ENCODE data around the gene PIP4K2C.
"Not testable (repeated sequence)": the region's sequence is repeated elsewhere in the genome, so short reads cannot be mapped to it uniquely, and the experiment has no call there.

PIP4K2C gene

GRCh38 chr12:57623811-57624390, 32.9 kb downstream of the PIP4K2C start:
- no peak for DNase-seq

- no peak for DNase-seq
Measured at GRCh38 chr12:57624441-57625220, 33.6 kb downstream of the PIP4K2C start.

DNA sequence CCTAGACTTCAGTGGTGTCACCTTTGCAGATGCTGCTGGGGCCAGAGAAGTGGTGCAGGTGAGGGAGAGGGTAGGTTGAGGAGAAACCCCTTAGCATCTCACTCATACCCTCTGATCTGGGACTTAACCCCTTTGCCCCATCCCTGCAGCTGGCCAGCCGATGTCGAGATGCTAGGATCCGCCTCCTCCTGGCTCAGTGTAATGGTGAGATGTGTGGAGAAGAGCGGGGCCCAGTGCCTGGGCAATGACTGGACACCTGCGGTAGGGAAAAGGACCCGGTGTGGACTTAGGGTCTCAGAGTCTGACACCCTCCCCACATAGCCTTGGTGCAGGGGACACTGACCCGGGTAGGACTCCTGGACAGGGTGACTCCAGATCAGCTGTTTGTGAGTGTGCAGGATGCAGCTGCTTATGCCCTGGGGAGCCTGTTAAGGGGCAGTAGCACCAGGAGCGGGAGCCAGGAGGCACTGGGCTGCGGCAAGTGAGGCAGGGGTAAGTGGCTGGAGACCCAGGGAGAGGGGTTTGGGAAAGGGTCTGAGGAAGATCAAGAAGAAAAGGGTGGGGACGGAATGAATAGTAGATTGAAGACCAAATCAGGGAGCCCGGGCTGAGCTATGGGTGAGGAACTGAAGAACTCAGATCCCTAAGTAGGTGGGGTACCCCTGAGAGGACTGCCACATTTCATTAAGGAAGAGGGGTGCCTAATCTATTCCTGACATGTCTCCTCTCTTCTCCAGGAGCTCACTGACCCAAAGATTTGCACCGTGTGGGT, 34.5 kb downstream of the PIP4K2C start:
- DNase-seq, result no peak

GRCh38 chr12:57626111-57626920, 35.3 kb downstream of the PIP4K2C start:
- no peak for DNase-seq

GRCh38 chr12:57626921-57627445, 36.0 kb downstream of the PIP4K2C start:
- DNase-seq, result no peak

- no peak for DNase-seq
Measured at GRCh38 chr12:57627501-57628279, 36.7 kb downstream of the PIP4K2C start.

GRCh38 chr12:57628280-57629191, 37.5 kb downstream of the PIP4K2C start:
- DNase-seq, result no peak

DNA sequence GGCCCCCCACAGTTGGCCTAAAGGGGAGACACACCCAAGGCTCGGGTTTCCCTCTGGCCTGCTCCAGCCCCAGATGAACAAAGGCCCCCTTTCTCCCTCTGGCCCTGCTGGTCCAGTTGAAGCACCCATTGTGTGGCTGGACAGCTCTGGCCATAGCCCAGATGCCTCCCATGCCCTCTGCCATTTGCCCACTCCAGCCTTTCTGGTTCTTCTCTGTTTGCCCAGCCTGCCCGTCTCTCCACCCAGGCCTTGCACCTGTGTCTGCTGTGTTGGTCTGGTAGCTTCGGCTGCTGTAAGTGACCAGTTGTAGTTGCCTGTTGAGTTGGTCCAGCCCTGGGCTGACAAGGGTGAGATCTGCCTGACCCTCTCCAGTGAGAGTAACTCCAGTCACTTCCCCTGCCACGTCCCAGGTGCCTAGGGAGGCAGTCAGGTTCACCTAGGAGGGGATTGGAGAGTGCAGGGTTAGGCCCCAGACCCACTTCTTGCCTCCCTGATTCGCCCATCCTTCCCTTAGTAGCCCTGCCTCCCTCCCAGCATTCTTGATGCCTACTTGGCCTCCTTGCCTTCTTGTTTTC, 39.0 kb downstream of the PIP4K2C start:
- DNase-seq, result no peak

DNA sequence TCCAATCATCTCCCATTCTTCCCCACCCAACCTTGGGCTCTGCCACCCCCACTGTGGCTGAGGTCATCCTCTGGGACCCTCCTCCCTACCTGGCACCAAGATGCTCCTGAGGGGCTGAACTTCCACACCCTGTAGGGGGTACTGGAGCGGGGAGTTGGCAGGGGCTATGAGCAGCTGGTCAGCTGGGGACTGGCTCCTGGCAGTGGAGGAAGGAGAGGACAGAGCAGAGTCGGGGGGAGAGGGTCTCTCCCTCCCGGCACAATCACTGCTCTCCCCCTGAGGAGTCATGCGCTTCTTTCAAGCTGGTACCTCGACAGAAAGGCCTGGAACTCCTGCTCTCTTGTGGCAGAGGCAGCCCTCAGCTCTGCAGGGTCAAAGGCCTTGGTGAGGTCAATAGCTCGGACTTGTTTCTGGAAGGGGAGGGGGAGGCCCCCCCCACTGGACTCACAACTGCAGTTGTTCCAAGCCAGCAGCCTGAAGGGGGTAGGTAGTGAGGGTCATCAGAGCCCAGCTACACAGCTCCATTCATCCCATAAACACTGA, 40.0 kb downstream of the PIP4K2C start:
- DNase-seq, result no peak

- DNase-seq, result no peak
Measured at GRCh38 chr12:57631566-57632072, 40.6 kb downstream of the PIP4K2C start.

DNA sequence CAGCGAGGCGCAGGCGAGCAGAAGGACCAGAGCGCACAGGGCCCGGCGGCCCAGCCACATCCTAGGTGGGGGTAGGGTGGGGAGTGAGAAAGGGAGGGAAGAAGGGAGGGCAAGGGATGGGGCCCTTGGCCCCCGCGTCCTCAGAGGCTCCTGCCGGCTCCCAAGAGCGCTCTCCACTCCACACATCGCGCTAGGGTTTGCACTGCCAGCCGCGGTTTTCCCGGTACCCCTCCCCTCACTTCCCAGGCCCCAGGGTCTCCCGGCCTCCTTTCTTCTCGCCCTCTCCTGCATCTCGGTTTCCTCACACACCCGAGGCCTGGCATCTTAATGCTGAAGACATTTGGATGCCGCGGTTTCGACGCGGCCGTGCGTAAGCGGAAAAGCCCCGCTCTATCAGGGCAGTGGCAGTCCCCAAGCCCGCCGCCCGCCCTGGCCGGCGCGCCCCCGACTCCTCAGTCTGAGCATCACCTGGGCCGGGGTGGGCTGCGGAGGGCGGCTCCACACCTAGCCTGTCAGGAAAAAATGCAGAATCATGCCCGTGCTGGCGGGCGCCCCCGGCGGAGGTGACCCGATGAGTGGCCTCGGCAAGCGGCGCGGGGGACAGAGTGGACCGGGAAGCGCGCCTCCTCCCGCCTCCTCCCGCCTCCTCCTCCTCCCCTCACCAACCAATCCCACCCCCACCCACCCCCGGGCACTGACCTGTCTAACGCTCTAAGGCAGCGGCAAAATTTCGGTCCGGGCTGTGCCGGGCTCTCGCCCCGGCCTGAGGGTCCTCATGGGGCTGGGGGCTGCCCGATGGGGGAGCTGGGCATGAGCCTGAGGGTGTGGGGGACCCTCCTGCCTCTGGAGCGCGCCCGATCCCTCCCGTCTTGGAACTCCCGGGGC, 41.3 kb downstream of the PIP4K2C start:
- DNase-seq, result no peak

- DNase-seq, result peak; percentile 79
Measured at GRCh38 chr12:57632958-57633840, 42.2 kb downstream of the PIP4K2C start, which contains the start of gene B4GALNT1. B4GALNT1 (minus strand) TSS chr12:57633201; CDS start chr12:57632132, 1,069 bp downstream.

DNA sequence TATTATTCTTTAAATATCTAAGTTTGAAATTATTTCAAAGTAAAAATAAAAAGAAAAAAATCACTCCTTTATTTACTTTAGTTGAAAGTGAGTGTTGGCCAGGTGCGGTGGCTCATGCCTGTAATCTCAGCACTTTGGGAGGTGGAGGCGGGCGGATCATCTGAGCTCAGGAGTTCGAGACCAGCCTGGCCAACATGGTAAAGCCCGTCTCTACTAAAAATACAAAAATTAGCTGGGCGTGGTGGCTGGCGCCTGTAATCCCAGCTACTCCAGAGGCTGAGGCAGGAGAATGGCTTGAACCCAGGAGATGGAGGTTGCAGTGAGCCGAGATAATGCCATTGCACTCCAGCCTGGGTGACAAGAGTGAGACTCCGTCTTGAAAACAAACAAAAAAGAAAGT, 45.7 kb downstream of the PIP4K2C start:
- DNase-seq, result not testable (repeated sequence)

- no peak for DNase-seq
Measured at GRCh38 chr12:57637364-57637763, 46.4 kb downstream of the PIP4K2C start.

DNA sequence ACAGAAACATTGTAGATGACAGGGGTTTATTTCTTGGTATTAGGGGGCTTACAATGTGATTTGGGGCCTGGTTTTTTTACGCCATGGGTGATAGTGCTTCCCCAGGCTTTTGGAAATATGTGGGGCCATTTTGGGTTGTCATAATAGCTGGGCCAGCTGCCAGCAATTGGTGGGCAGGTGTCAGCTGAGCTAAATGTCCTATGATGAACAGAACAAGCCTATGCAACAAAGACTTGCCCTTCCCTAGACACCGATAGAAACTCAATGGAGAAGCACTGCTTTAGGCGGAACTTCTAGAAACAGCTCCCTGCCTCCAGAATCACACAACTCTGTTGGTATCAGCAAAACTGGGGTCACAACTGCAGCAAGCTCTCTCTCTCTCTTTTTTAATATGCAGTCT, 47.1 kb downstream of the PIP4K2C start:
- no peak for DNase-seq

DNA sequence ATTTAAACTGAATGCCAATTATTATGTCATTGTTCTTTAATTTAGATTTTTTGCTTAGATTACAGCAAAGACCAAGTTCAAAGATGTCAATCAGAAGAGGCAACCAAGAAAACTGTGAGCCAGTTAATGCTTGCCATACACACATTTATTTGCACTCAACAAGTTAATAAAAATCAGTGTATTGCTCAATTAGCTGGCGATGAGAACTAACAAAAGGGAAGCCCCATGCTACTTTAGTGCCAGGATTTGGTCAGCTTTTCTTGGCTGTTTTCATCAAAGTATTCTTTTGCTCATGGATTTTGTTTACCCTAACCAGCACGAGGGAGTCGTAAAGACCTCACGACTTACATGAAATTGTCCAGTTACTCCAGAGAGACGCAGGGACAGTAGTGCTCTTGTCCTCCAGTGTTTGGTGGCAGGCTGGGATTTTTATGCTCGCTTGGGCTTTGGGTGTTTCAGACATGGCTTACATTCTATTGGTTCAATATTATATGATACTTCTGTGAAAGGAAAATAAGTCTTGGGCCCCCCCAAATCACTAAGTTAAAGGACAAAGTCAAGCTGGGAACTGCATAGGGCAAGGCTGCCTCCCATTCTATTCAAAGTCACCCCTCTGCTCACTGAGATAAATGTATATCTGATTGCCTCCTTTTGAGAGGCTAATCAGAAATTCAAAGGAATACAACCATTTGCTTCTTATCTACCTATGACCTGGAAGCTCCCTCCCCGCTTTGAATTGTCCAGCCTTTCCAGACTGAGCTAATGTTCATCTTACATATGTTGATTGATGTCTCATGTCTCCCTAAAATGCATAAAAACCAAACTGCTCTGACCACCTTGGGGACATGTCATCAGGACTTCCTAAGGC, 49.4 kb downstream of the PIP4K2C start:
- no peak for DNase-seq
